ENCODE data around the gene COQ10A. TPM values are rescaled to one million over a fixed set of nuclear protein-coding genes. Genes with fewer than 3 reads are reported as not detected.

The COQ10A gene
- total and polyA plus RNA-seq, 2 of the 13 experiments (the other 11 are each of a cell fraction or from before 2014, with no cell fraction given) = 21.0 to 37.3 TPM

- TF ChIP-seq, protein P1, sequence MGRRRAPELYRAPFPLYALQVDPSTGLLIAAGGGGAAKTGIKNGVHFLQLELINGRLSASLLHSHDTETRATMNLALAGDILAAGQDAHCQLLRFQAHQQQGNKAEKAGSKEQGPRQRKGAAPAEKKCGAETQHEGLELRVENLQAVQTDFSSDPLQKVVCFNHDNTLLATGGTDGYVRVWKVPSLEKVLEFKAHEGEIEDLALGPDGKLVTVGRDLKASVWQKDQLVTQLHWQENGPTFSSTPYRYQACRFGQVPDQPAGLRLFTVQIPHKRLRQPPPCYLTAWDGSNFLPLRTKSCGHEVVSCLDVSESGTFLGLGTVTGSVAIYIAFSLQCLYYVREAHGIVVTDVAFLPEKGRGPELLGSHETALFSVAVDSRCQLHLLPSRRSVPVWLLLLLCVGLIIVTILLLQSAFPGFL (CRISPR knock-in tag; IDR thresholded peaks at IDR 0.05) = no peak
- TF ChIP-seq THAP7 (CRISPR knock-in tag; IDR thresholded peaks at IDR 0.05) (no peak), FOXA3 (CRISPR knock-in tag; IDR thresholded peaks at IDR 0.05) (no peak; the same call in none of the 2 replicates), MNT (IDR thresholded peaks at IDR 0.05) (peak; percentile 42), SMC3 (IDR thresholded peaks at IDR 0.05; ENCODE audit: low read length) (no peak), GMEB2 (CRISPR knock-in tag; IDR thresholded peaks at IDR 0.05; ENCODE audit: low read depth) (no peak), ZNF138 (CRISPR knock-in tag; IDR thresholded peaks at IDR 0.05; ENCODE audit: low read depth) (no peak), RBFOX2 (IDR thresholded peaks at IDR 0.05; ENCODE audit: low read depth, low read length) (peak; percentile 96), NFRKB (IDR thresholded peaks at IDR 0.05) (no peak), BRF2 (CRISPR knock-in tag; IDR thresholded peaks at IDR 0.05) (0 out of 2 replicates have a peak, but pooled peaks have one; percentile 76), ZBTB3 (CRISPR knock-in tag; IDR thresholded peaks at IDR 0.05; ENCODE audit: borderline replicate concordance, low read depth) (peak; percentile 63; the same call in 1 of the 2 replicates), ZNF709 (CRISPR knock-in tag; IDR thresholded peaks at IDR 0.05) (no peak), ZNF562 (CRISPR knock-in tag; IDR thresholded peaks at IDR 0.05; ENCODE audit: borderline replicate concordance) (no peak), ZNF451 (CRISPR knock-in tag; IDR thresholded peaks at IDR 0.05) (0 out of 2 replicates have a peak, but pooled peaks have one; percentile 12), ZNF326 (CRISPR knock-in tag; IDR thresholded peaks at IDR 0.05; ENCODE audit: borderline replicate concordance) (no peak; the same call in 1 of the 2 replicates), ZNF260 (CRISPR knock-in tag; IDR thresholded peaks at IDR 0.05; ENCODE audit: borderline replicate concordance, low read depth) (no peak)
- TF ChIP-seq, protein P2, sequence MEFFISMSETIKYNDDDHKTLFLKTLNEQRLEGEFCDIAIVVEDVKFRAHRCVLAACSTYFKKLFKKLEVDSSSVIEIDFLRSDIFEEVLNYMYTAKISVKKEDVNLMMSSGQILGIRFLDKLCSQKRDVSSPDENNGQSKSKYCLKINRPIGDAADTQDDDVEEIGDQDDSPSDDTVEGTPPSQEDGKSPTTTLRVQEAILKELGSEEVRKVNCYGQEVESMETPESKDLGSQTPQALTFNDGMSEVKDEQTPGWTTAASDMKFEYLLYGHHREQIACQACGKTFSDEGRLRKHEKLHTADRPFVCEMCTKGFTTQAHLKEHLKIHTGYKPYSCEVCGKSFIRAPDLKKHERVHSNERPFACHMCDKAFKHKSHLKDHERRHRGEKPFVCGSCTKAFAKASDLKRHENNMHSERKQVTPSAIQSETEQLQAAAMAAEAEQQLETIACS (CRISPR knock-in tag; IDR thresholded peaks at IDR 0.05) = no peak
- TF ChIP-seq, protein P3, sequence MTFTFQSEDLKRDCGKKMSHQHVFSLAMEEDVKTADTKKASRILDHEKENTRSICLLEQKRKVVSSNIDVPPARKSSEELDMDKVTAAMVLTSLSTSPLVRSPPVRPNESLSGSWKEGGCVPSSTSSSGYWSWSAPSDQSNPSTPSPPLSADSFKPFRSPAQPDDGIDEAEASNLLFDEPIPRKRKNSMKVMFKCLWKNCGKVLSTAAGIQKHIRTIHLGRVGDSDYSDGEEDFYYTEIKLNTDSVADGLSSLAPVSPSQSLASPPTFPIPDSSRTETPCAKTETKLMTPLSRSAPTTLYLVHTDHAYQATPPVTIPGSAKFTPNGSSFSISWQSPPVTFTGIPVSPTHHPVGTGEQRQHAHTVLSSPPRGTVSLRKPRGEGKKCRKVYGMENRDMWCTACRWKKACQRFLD (CRISPR knock-in tag; IDR thresholded peaks at IDR 0.05; ENCODE audit: borderline replicate concordance) = peak; percentile 88
Measured at GRCh38 chr12:56299853-56300643, 33.3 kb downstream of the COQ10A start, which contains the start of gene CS (continued).

Data from HepG2 (cell line).